GM12878 (cell line): ENCODE data around the gene DRAXIN. TPM values are rescaled to one million over a fixed set of nuclear protein-coding genes. Genes with fewer than 3 reads are reported as not detected.

Source experiments
- ATAC-seq: fragments of 200-7000 bp; cut with Tn5 transposase; 3 replicates; pipeline ENCODE4 v1.9.1; 2020; ENCODE audit warnings: mild to moderate bottlenecking, moderate library complexity
- BruUV-seq: library from RNA; stranded (reverse); fragments of 400-500 nt; replicated peaks from 2 replicates; lab custom pipeline; 2021; lab: Mats Ljungman, UMichigan
- CTCF ChIA-PET: fragments of 300-600 bp; sonication (Branson Sonifier 250); formaldehyde crosslinking; extraction: SDS; loops from one replicate; lab custom pipeline; 2021; ENCODE audit warnings: inconsistent platforms; lab: Yijun Ruan, JAX
- POLR2A ChIA-PET: fragments of 350-600 bp; formaldehyde crosslinking; extraction: SDS; loops from one replicate; lab custom pipeline; 2021; ENCODE audit warnings: inconsistent platforms; lab: Charles Lee
- RAD21 ChIA-PET: fragments of 300-600 bp; sonication (Branson Sonifier 250); formaldehyde crosslinking; loops from one replicate; lab custom pipeline; 2023; ENCODE audit warnings: antibody characterized with exemption; ENCODE audit not compliant: unreplicated experiment; lab: Charles Lee
- SMC1A ChIA-PET: fragments of 300-600 bp; sonication (Branson Sonifier 250); formaldehyde crosslinking; loops from one replicate; lab custom pipeline; 2023; ENCODE audit not compliant: unreplicated experiment, uncharacterized antibody; lab: Charles Lee
- DNase-seq: peaks from one replicate; pipeline ENCODE4 v3.0.0-alpha.2; 2011; ENCODE audit warnings: low read depth, low spot score
- FAIRE-seq: peaks from 3 replicates; lab custom pipeline; 2011; peaks lifted over from hg19 to GRCh38; lab: Jason Lieb, UNC
- H2AFZ ChIP-seq: 2 replicates; pipeline ENCODE4 v1.6.0; 2011; ENCODE audit warnings: low read depth, low read length, control low read depth; ENCODE audit not compliant: control insufficient read depth
- H3K27ac ChIP-seq: 2 replicates; pipeline ENCODE4 v1.5.1; 2011; ENCODE audit warnings: control low read depth; ENCODE audit not compliant: control insufficient read depth, insufficient read depth
- H3K27me3 ChIP-seq, 2 experiments: replicated peaks in 1 of 2; 2 replicates each; pipeline versions ENCODE4 v1.6.0 to v1.6.1; 2011; ENCODE audit warnings: low read length in 1 of 2; ENCODE audit not compliant: control insufficient read depth in 2 of 2, insufficient read depth in 2 of 2
- H3K36me3 ChIP-seq, 2 experiments: 2 replicates each; pipeline ENCODE4 v1.5.1; 2011; ENCODE audit warnings: low read length in 1 of 2; ENCODE audit not compliant: control insufficient read depth in 2 of 2, insufficient read depth in 2 of 2
- H3K4me1 ChIP-seq: 2 replicates; pipeline ENCODE4 v1.6.1; 2011; ENCODE audit warnings: mild to moderate bottlenecking, low read length, moderate library complexity, mixed read lengths; ENCODE audit not compliant: control insufficient read depth, insufficient read depth
- H3K4me2 ChIP-seq: 2 replicates; pipeline ENCODE4 v1.6.0; 2011; ENCODE audit warnings: control low read depth; ENCODE audit not compliant: control insufficient read depth, insufficient read depth
- H3K4me3 ChIP-seq: fragments of 200-600 bp; sonication (generic); 2 replicates; pipeline ENCODE4 v1.5.1; 2016
- H3K79me2 ChIP-seq: 2 replicates; pipeline ENCODE4 v1.6.0; 2011; ENCODE audit warnings: low read length; ENCODE audit not compliant: control insufficient read depth, insufficient read depth
- H3K9ac ChIP-seq: 2 replicates; pipeline ENCODE4 v1.8.0; 2011; ENCODE audit warnings: low read length, control low read depth, mixed read lengths; ENCODE audit not compliant: control insufficient read depth, insufficient read depth
- H3K9me3 ChIP-seq: replicated peaks from 3 replicates; pipeline ENCODE4 v1.5.1; 2011; ENCODE audit warnings: mild to moderate bottlenecking, low read length; ENCODE audit not compliant: control insufficient read depth, insufficient read depth
- H4K20me1 ChIP-seq: 2 replicates; pipeline ENCODE4 v1.6.0; 2011; ENCODE audit not compliant: control insufficient read depth, insufficient read depth
- BACH1 ChIP-seq: fragments of 450-650 bp; IDR thresholded peaks from 2 replicates; pipeline ENCODE4 v1.6.1; 2017; ENCODE audit warnings: mild to moderate bottlenecking, borderline replicate concordance
- BMI1 ChIP-seq: fragments of 450-650 bp; IDR thresholded peaks from 2 replicates; pipeline ENCODE4 v1.6.1; 2016; ENCODE audit warnings: mild to moderate bottlenecking, moderate library complexity, borderline replicate concordance
- CREM ChIP-seq: IDR thresholded peaks from 2 replicates; pipeline ENCODE4 v1.6.1; 2014; ENCODE audit warnings: antibody characterized with exemption, low read depth
- HCFC1 ChIP-seq: fragments of 150-350 bp; IDR thresholded peaks from 2 replicates; pipeline ENCODE4 v1.6.1; 2014; ENCODE audit warnings: low read length
- IKZF2 ChIP-seq, 2 experiments: fragments of 450-650 bp; IDR thresholded peaks; 2 replicates each; pipeline ENCODE4 v1.6.1; 2017; ENCODE audit warnings: mild to moderate bottlenecking in 2 of 2, moderate library complexity in 2 of 2
- NBN ChIP-seq: fragments of 450-650 bp; IDR thresholded peaks from 2 replicates; pipeline ENCODE4 v1.6.1; 2016
- NRF1 ChIP-seq: conservative IDR thresholded peaks from 2 replicates; pipeline ENCODE4 v1.6.1; 2011; ENCODE audit warnings: mild to moderate bottlenecking, low read depth, low read length, improper control_type of control experiment
- RAD51 ChIP-seq: fragments of 450-650 bp; IDR thresholded peaks from 2 replicates; pipeline ENCODE4 v1.6.1; 2016; ENCODE audit warnings: moderate library complexity, mild to moderate bottlenecking, inconsistent platforms
- RELB ChIP-seq: fragments of 450-650 bp; IDR thresholded peaks from 2 replicates; pipeline ENCODE4 v1.6.1; 2017; ENCODE audit warnings: low read depth, mild to moderate bottlenecking, moderate library complexity
- RUNX3 ChIP-seq: IDR thresholded peaks from 2 replicates; pipeline ENCODE4 v1.6.1; 2012; ENCODE audit warnings: low read length, inconsistent platforms
- SPI1 ChIP-seq: IDR thresholded peaks from 2 replicates; pipeline ENCODE4 v1.6.1; 2011; ENCODE audit warnings: low read depth, mild to moderate bottlenecking, low read length, moderate library complexity, borderline replicate concordance; ENCODE audit not compliant: insufficient read depth
- TARDBP ChIP-seq: IDR thresholded peaks from 2 replicates; pipeline ENCODE4 v1.6.1; 2016; ENCODE audit warnings: borderline replicate concordance
- ZBED1 ChIP-seq: IDR thresholded peaks from 2 replicates; pipeline ENCODE4 v1.6.1; 2016; ENCODE audit warnings: borderline replicate concordance
- ZBTB4 ChIP-seq: fragments of 450-650 bp; formaldehyde crosslinking; IDR thresholded peaks from 2 replicates; pipeline ENCODE4 v1.4.0; 2022; ENCODE audit warnings: mild to moderate bottlenecking, moderate library complexity
- ZNF622 ChIP-seq: fragments of 450-650 bp; IDR thresholded peaks from 2 replicates; pipeline ENCODE4 v1.6.1; 2017; ENCODE audit warnings: mild to moderate bottlenecking, inconsistent platforms
- whole genome bisulfite sequencing: methylation state at CpG from one replicate; pipeline ENCODE4 v1.1.6; 2016; ENCODE audit warnings: low lambda C conversion rate; ENCODE audit not compliant: insufficient replicate concordance, insufficient coverage; ENCODE audit errors: missing lambda C conversion rate; 5-methylcytosine and 5-hydroxymethylcytosine counted together
- in situ Hi-C: fragments of 300-500 bp; cut with MboI; formaldehyde crosslinking; loops from 9 replicates; pipeline ENCODE4 v1.14.3; 2018; ENCODE audit warnings: mixed read lengths
- intact Hi-C: fragments of 100-400 bp; cut with micrococcal nuclease; formaldehyde crosslinking; loops from one replicate; pipeline ENCODE4 v1.14.2; 2022; ENCODE audit not compliant: unreplicated experiment
- polyA plus RNA-seq, 11 experiments: library from polyadenylated mRNA; depleted of rRNA in 4 of 11; unstranded in 6 of 11; stranded (reverse) in 5 of 11; fragments of >200 nt; fragmentation: Nextera tagmentation in 4 of 11; fragmentation: Illumina TruSeq in 1 of 11; extraction: Ambion mirVana in 4 of 11; extraction: Trizol in 1 of 11; gene quantifications; 1 replicate in 1 of 11; 2 replicates in 10 of 11; pipeline versions ENCODE4 v1.2.1 to v1.2.3, GENCODE V29; 2011 to 2016; ENCODE audit warnings: inconsistent platforms in 2 of 11, missing spikeins in 2 of 11, low read depth in 1 of 11
- total RNA-seq, 4 experiments: library from RNA; depleted of rRNA in 3 of 4; stranded (reverse); fragments of >200 nt in 3 of 4; fragmentation: Illumina TruSeq in 1 of 4; extraction: Trizol in 1 of 4; gene quantifications; 2 replicates each; pipeline versions ENCODE4 v1.2.1 to v1.2.3, GENCODE V29; 2013 to 2021
- TF ChIP-seq, protein P1 (sequence below): fragments of 450-650 bp; conservative IDR thresholded peaks from 2 replicates; pipeline ENCODE4 v1.6.1; 2017; ENCODE audit warnings: mild to moderate bottlenecking, moderate library complexity
- TF ChIP-seq, protein P2 (sequence below): IDR thresholded peaks from 2 replicates; pipeline ENCODE4 v1.6.1; 2011; ENCODE audit warnings: borderline replicate concordance, low read depth, mild to moderate bottlenecking, moderate library complexity, mixed read lengths, low read length; ENCODE audit not compliant: insufficient read depth; ENCODE audit errors: extremely low read length

DRAXIN gene
- total and polyA plus RNA-seq, 10 of the 15 experiments (the other 5 are each of a cell fraction or from before 2014, with no cell fraction given), result 0.01 to 0.05 (median 0.03) TPM; not detected in 3

DNA sequence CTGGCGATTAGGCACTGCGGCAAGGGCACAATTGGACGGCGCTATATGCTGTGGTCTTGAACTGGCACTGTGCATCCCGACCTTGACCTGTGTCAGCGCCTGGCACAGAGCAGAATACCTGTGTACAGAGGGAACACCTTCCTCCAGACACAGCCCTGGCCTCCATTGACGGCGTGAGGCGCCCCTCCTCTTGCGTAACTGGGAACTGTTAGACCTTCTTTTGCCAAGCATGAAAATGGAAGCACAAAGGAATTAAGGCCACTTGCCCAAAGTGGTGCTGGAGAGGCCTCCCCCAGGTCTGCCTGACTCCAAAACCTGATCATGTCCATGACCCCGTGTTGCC is 37.6 kb downstream of the DRAXIN start:
- H3K27ac ChIP-seq, result no peak overlapping the region
- no peak overlapping the region for H3K4me2 ChIP-seq
- H3K9me3 ChIP-seq, result no peaks in the 10 kb centered on the region
- no peaks in the 10 kb centered on the region for H4K20me1 ChIP-seq
- ChIA-PET RAD21 (no interaction called here), SMC1A (no interaction called here), POLR2A (no interaction called here), CTCF (interaction anchor here (0.6 kb wide), 1 partner anchor 488 kb away, joined by 4 read pairs; no protein-coding TSS in a partner anchor)
- no peak overlapping the region for H2AFZ ChIP-seq
- no TSS peak for BruUV-seq
- in situ Hi-C loops (no loop called here), intact Hi-C loops (no loop called here)
- WGBS, result 87% methylated on average over 11 of the region's 11 CpGs
- H3K4me3 ChIP-seq, result no peak overlapping the region
- TF ChIP-seq RUNX3, result no peak
- TF ChIP-seq, protein P1, sequence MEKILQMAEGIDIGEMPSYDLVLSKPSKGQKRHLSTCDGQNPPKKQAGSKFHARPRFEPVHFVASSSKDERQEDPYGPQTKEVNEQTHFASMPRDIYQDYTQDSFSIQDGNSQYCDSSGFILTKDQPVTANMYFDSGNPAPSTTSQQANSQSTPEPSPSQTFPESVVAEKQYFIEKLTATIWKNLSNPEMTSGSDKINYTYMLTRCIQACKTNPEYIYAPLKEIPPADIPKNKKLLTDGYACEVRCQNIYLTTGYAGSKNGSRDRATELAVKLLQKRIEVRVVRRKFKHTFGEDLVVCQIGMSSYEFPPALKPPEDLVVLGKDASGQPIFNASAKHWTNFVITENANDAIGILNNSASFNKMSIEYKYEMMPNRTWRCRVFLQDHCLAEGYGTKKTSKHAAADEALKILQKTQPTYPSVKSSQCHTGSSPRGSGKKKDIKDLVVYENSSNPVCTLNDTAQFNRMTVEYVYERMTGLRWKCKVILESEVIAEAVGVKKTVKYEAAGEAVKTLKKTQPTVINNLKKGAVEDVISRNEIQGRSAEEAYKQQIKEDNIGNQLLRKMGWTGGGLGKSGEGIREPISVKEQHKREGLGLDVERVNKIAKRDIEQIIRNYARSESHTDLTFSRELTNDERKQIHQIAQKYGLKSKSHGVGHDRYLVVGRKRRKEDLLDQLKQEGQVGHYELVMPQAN, result no peak
- TF ChIP-seq HCFC1, result no peak
- no peak for TF ChIP-seq TARDBP
- TF ChIP-seq SPI1, result no peak
- no peak for TF ChIP-seq ZNF622
- TF ChIP-seq BMI1, result no peak
- TF ChIP-seq NRF1, result no peak
- no peak for TF ChIP-seq IKZF2 (IDR thresholded peaks at IDR 0.05)
- no peak for TF ChIP-seq RELB
- TF ChIP-seq ZBED1, result no peak
- TF ChIP-seq NBN, result no peak
- TF ChIP-seq, protein P2, sequence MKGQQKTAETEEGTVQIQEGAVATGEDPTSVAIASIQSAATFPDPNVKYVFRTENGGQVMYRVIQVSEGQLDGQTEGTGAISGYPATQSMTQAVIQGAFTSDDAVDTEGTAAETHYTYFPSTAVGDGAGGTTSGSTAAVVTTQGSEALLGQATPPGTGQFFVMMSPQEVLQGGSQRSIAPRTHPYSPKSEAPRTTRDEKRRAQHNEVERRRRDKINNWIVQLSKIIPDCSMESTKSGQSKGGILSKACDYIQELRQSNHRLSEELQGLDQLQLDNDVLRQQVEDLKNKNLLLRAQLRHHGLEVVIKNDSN, result no peak
- no peak for TF ChIP-seq CREM
- TF ChIP-seq BACH1, result no peak
- no peak for TF ChIP-seq ZBTB4 (CRISPR knock-in tag)
- TF ChIP-seq RAD51, result no peak
- no peak for ATAC-seq
- no peak for DNase-seq
- H3K79me2 ChIP-seq, result no peaks in the 10 kb centered on the region
- H3K4me1 ChIP-seq, result peaks cover 10% of the 10 kb centered on the region
- no peaks in the 10 kb centered on the region for H3K36me3 ChIP-seq
- H3K27me3 ChIP-seq, result no peaks in the 10 kb centered on the region
- FAIRE-seq, result no peak
- no peak overlapping the region for H3K9ac ChIP-seq
